ENCODE results near the gene AKAP13.
"Not testable (repeated sequence)": the region's sequence is repeated elsewhere in the genome, so short reads cannot be mapped to it uniquely, and the experiment has no call there.

AKAP13 gene

DNA sequence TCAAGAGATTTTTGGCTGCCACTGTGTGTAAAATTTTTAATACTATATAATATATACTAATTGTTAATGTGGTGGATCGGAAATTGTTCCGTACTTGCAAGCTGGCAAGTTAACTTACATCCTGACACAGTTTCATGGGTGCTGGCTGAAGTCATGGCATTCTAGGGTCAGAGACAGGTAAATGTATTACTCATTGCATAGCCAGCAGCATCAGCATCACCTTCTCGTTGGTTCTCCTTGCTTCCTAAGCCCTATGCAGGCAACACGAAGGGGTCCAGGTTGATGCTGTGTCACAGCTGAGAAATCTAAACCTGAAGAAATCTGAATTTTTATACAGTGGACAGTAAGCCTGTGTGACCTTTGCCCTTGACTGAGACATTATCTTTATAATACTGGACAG lies 251.6 kb downstream of the AKAP13 start:
- DNase-seq = no peak

DNA sequence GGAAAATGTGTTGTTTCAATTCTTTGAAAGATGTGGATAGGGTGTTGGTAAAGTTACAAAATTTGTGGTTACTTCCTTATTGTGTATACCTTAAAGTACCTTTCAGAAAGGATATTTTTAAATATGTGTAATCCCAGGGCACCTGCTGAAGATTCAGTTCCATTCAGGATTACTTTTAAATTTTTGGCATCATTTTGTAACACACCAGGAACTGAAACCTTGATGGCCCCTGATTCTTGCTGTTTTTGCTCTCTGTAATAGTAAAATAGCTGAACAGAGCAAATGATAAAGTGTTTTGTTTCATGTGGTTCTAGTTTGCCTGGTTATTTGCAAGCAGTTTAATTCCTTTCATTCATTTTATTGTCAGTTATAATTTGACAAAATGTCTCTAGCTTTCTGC lies 253.5 kb downstream of the AKAP13 start:
- no peak for DNase-seq

GRCh38 chr15:85636351-85636750 lies 255.9 kb downstream of the AKAP13 start:
- no peak for DNase-seq

- no peak for DNase-seq
Observed at GRCh38 chr15:85639752-85640381, 259.5 kb downstream of the AKAP13 start.

GRCh38 chr15:85642065-85642692 lies 261.8 kb downstream of the AKAP13 start:
- DNase-seq = no peak

GRCh38 chr15:85642693-85643066 lies 262.3 kb downstream of the AKAP13 start:
- no peak for DNase-seq

DNA sequence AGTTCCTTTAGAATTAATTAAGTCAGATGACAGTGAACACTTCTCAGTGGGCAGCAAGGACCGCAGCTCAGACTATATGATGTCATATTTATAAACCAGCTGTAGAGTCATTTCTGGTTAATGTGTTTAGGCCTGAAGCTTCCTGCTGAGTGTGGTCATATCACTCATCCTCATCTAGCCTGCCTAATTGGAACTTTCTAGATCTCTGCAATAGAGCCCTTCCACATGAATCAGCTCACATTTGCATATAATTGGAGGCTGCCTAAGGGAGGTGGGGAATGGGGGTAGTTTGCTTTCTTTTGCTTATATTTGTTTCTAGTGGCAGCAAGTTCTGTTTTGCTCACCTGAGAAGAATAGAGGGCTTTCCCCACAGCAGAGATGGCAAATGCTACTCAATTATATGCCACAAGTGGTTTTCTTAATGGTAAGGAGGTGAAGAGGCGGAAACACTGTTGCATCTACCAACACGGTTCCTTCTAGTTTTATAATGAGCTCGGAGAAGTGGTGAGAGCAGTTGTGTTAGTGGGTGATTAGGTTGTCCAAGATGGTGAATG lies 266.2 kb downstream of the AKAP13 start:
- DNase-seq = no peak

- DNase-seq = no peak
Observed at GRCh38 chr15:85649372-85649771, 269.0 kb downstream of the AKAP13 start.

GRCh38 chr15:85651548-85651947 lies 271.1 kb downstream of the AKAP13 start:
- no peak for DNase-seq

- no peak for DNase-seq
Observed at GRCh38 chr15:85652457-85652856, 272.1 kb downstream of the AKAP13 start.

DNA sequence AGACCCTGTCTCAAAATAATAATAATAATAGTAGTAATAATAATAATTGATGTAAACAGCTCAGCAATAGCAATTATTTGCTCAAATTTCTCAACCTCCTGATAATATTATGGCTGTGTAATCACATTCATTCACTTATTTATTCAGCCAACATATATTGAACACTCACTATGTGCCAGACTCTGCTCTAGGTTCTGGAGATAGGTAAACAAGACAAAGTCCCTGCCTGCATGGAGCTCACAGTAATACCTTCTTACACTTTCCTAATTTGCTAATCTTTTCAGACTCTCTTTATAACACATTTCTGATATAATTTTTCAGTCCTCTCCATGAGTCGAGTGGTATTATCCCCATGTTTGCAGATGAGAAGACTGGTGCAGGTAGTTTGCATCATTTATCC lies 276.7 kb downstream of the AKAP13 start:
- DNase-seq = no peak

GRCh38 chr15:85658816-85659215 lies 278.4 kb downstream of the AKAP13 start:
- no peak for DNase-seq

DNA sequence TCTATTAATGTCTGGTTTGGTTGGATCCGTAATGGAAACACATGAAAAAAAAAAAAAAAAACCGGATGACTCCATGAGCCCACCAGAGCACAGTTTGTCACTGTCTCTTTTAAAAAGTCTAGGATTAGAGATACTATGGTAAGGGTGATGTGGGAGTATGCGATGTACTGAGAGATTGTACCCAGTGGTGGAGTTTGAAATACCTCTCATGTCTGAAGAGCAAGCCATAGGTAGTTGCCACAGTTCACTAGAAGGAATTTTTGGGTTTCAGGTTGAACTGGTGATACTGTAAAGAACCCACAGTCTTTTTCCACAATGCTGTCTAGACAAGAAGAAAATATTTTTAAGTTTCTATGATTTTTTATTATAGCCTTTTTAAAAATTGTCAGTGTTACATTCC lies 281.5 kb downstream of the AKAP13 start:
- no peak for DNase-seq

GRCh38 chr15:85665677-85666076 lies 285.3 kb downstream of the AKAP13 start:
- not testable (repeated sequence) for DNase-seq

- DNase-seq = no peak
Observed at GRCh38 chr15:85667491-85668424, 287.4 kb downstream of the AKAP13 start.

GRCh38 chr15:85671156-85671555 lies 290.8 kb downstream of the AKAP13 start:
- DNase-seq = no peak

DNA sequence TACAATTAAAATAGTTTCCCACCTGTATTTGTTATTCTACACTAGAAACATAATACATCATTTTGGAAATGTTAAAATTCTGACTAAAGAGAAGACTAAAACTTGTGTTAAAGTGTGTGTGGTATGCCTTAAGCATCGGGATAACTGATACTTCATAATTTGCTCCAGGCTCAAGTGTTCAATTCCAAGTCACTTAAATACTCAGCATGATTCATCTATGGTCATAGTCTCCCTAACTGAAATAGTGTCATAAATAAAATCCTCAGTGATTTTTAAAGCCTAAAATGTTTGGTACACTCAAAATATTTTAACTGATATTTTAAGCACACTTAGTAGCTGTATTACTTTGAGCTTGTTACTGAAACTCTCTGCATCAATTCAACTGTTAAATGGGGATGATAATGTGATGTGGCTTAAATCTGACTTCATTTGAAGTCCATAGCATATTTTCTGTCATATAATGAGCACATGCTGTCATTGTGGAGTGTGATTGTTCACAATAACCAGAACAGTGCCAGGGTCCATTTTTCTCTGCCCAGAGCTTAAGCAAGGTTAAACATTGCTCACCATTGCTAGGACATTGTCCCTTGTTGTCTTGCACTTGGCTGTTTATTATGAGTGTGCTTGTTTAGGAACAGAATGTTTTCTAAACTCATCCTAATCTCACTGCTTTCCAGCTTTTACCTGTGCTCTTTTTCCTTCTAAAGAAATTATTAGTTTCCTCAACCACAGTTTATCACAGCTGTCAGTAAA lies 292.1 kb downstream of the AKAP13 start:
- DNase-seq = no peak

DNA sequence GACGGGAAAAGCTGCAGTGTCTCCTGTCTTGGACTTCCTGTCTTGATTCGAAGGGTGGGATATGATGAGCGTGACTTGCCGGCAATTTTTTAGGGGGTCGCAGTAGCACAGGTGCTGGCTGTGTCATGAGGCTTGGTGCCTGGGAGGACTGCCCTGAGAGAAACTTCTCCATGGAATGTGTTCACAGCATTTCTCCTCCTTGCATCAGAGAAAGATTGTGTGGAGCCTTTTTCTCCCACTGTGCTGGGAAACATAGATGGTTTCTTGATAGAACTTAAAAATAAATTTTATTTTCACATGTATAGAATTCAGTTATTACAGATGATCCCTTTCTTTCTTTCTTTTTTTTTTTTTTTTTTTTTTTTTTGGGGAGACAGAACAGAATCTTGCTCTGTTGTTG lies 292.9 kb downstream of the AKAP13 start:
- DNase-seq = no peak

- no peak for DNase-seq
Observed at GRCh38 chr15:85676342-85677098, 296.1 kb downstream of the AKAP13 start.

DNA sequence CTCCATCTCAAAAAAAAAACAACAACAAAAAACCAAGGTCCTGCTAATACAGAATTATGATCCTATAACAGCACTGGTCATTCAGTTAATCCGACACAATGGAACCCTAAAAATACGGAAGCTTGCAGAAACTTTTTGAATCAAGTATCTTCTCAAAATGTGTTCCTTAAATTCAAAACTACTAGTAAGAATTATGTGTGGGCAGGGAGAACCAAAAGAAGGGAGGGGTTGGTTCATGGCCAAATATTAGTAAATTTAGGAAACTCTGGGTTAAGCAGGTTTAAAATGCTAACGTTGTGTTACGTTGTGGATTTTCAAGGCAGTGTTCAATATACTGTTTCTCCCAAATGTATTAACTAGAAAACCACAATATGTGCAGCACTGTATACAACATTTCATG lies 298.8 kb downstream of the AKAP13 start:
- DNase-seq = no peak

- no peak for DNase-seq
Observed at GRCh38 chr15:85681386-85681785, 301.0 kb downstream of the AKAP13 start.

- no peak for DNase-seq
Observed at GRCh38 chr15:85684174-85684710, 303.8 kb downstream of the AKAP13 start.
